Liver (tissue), 9 donors: ENCODE results near the gene CACNA1D. TPM values are rescaled to one million over a fixed set of nuclear protein-coding genes. Genes with fewer than 3 reads are reported as not detected.

Experiments
- DNase-seq: peaks from one replicate; pipeline ENCODE4 v3.0.0-alpha.2; 2017; ENCODE audit warnings: low spot score
- H3K27ac ChIP-seq, 2 donors: one replicate each; pipeline ENCODE4 v1.7.0; 2013; ENCODE audit warnings: inconsistent platforms in 2 of 2, low read length in 2 of 2, control low read depth in 1 of 2, low read depth in 1 of 2, mild to moderate bottlenecking in 1 of 2
- H3K27me3 ChIP-seq, 4 donors: one replicate each; pipeline versions ENCODE4 v1.6.1 to v1.7.0; 2013; ENCODE audit warnings: low read length in 3 of 4, inconsistent platforms in 1 of 4, mild to moderate bottlenecking in 1 of 4, moderate library complexity in 1 of 4; ENCODE audit not compliant: control insufficient read depth in 4 of 4, insufficient read depth in 4 of 4
- H3K36me3 ChIP-seq, 4 donors: one replicate each; pipeline versions ENCODE4 v1.6.1 to v1.7.0; 2013; ENCODE audit warnings: low read length in 3 of 4, mild to moderate bottlenecking in 3 of 4, low read depth in 1 of 4, moderate library complexity in 1 of 4; ENCODE audit not compliant: control insufficient read depth in 4 of 4, insufficient read depth in 3 of 4
- H3K4me1 ChIP-seq, 4 donors: one replicate each; pipeline versions ENCODE4 v1.6.1 to v1.7.0; 2013; ENCODE audit warnings: low read length in 3 of 4, mild to moderate bottlenecking in 3 of 4, moderate library complexity in 1 of 4; ENCODE audit not compliant: control insufficient read depth in 4 of 4, insufficient read depth in 4 of 4
- H3K4me3 ChIP-seq, 3 donors: one replicate each; pipeline versions ENCODE4 v1.6.1 to v1.7.0; 2013; ENCODE audit warnings: low read length in 3 of 3, control low read depth in 1 of 3, low read depth in 1 of 3, mild to moderate bottlenecking in 1 of 3
- H3K9ac ChIP-seq, 2 donors: one replicate each; pipeline ENCODE4 v1.7.0; 2013; ENCODE audit warnings: low read length in 2 of 2, mild to moderate bottlenecking in 2 of 2, moderate library complexity in 2 of 2, control low read depth in 1 of 2, low read depth in 1 of 2
- H3K9me3 ChIP-seq, 4 donors: one replicate each; pipeline versions ENCODE4 v1.6.1 to v1.7.0; 2013; ENCODE audit warnings: low read length in 3 of 4; ENCODE audit not compliant: control insufficient read depth in 4 of 4
- CTCF ChIP-seq: fragments of 150-350 bp; IDR thresholded peaks from 2 replicates; pipeline ENCODE4 v1.5.1; 2017; ENCODE audit warnings: improper control_type of control experiment, low read depth, low read length; ENCODE audit not compliant: missing input control
- EGR1 ChIP-seq, 2 donors: IDR thresholded peaks; 2 replicates each; pipeline ENCODE4 v1.6.1; 2016 to 2018; ENCODE audit warnings: antibody characterized with exemption in 2 of 2, low read depth in 2 of 2
- FOXA1 ChIP-seq: IDR thresholded peaks from 2 replicates; pipeline ENCODE4 v1.6.1; 2016; ENCODE audit warnings: antibody characterized with exemption
- FOXA2 ChIP-seq: IDR thresholded peaks from 2 replicates; pipeline ENCODE4 v1.6.1; 2016; ENCODE audit warnings: antibody characterized with exemption
- GABPA ChIP-seq, 2 donors: IDR thresholded peaks in 1 of 2; conservative IDR thresholded peaks in 1 of 2; 2 replicates each; pipeline ENCODE4 v1.6.1; 2016; ENCODE audit warnings: antibody characterized with exemption in 2 of 2, mild to moderate bottlenecking in 1 of 2, moderate library complexity in 1 of 2
- HNF4A ChIP-seq, 2 donors: conservative IDR thresholded peaks; 2 replicates each; pipeline ENCODE4 v1.6.1; 2016; ENCODE audit warnings: antibody characterized with exemption in 2 of 2, mild to moderate bottlenecking in 2 of 2
- HNF4G ChIP-seq: IDR thresholded peaks from 2 replicates; pipeline ENCODE4 v1.6.1; 2016; ENCODE audit warnings: antibody characterized with exemption
- JUND ChIP-seq, 2 donors: IDR thresholded peaks; 2 replicates each; pipeline ENCODE4 v1.6.1; 2016; ENCODE audit warnings: antibody characterized with exemption in 2 of 2
- NR2F2 ChIP-seq: IDR thresholded peaks from 2 replicates; pipeline ENCODE4 v1.6.1; 2016; ENCODE audit warnings: antibody characterized with exemption
- RAD21 ChIP-seq, 2 donors: IDR thresholded peaks; 2 replicates each; pipeline ENCODE4 v1.6.1; 2016; ENCODE audit warnings: antibody characterized with exemption in 2 of 2, mild to moderate bottlenecking in 2 of 2
- REST ChIP-seq: IDR thresholded peaks from 2 replicates; pipeline ENCODE4 v1.6.1; 2016; ENCODE audit warnings: antibody characterized with exemption, mild to moderate bottlenecking
- SP1 ChIP-seq: IDR thresholded peaks from 2 replicates; pipeline ENCODE4 v1.6.1; 2018; ENCODE audit warnings: antibody characterized with exemption, mild to moderate bottlenecking
- TAF1 ChIP-seq: conservative IDR thresholded peaks from 2 replicates; pipeline ENCODE4 v1.6.1; 2016; ENCODE audit warnings: antibody characterized with exemption, mild to moderate bottlenecking
- YY1 ChIP-seq: IDR thresholded peaks from 2 replicates; pipeline ENCODE4 v1.6.1; 2016; ENCODE audit warnings: antibody characterized with exemption, mild to moderate bottlenecking
- ZBTB33 ChIP-seq: IDR thresholded peaks from 2 replicates; pipeline ENCODE4 v1.6.1; 2016; ENCODE audit warnings: antibody characterized with exemption
- WGBS: extraction: QIAGEN DNeasy Blood & Tissue Kit; methylation state at CpG from one replicate; pipeline ENCODE4 v1.1.7; 2013; 5-methylcytosine and 5-hydroxymethylcytosine counted together
- polyA plus RNA-seq, 2 donors: library from polyadenylated mRNA; stranded (reverse) in 1 of 2; unstranded in 1 of 2; fragments of 200-250 nt in 1 of 2; fragments of >200 nt in 1 of 2; fragmentation: Nextera tagmentation in 1 of 2; extraction: Ambion mirVana in 1 of 2; gene quantifications; one replicate each; pipeline versions ENCODE4 v1.2.1 to v1.2.3, GENCODE V29; 2013 to 2015
- total RNA-seq, 2 donors: library from RNA; depleted of rRNA; stranded (reverse); fragments of >200 nt; gene quantifications; one replicate each; pipeline ENCODE4 v1.2.3, GENCODE V29; 2014
- TF ChIP-seq, protein P1 (sequence below): IDR thresholded peaks from 2 replicates; pipeline ENCODE4 v1.6.1; 2016; ENCODE audit warnings: antibody characterized with exemption
- TF ChIP-seq, protein P2 (sequence below): IDR thresholded peaks from 2 replicates; pipeline ENCODE4 v1.6.1; 2016; ENCODE audit warnings: antibody characterized with exemption
- donor health status: healthy.
- donor health status: healthy.
- donor health status: healthy.
- donor health status: healthy.
- donor health status: healthy.

The CACNA1D gene
- total and polyA plus RNA-seq, 4 donors = 1.8 to 18.9 (median 3.4) TPM

DNA sequence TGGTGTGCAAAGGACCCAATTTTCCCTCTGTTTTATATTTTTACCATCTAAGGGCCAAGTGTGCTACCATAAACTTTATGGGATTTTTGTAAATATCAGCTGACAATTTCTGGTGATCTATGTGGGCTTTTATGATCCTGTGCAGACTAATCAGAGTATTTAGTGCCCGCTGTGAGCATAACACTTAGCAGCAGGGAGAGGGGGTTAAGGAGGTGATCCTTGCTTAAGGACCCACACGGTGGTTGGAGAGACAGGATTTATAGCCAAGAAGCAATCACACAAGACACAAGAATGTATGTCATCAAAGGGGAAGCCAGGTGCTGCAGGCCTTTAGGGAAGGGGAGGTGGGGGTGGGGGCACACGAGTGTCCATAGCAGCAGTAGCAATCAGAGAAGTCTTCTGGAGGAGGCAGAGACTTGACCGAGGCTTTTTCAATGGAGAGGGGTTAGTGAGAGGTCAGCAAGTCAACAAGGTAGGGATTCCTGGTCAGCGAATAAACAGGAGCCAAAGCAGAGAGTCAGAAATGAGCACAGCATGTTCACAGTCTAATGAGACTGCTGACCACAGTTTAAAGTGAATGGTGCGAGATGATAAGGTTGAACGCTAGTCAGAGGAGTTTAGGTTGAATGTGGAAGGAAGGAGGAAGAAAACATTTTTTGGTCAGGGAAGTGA, 4.5 kb upstream of the CACNA1D start:
- H3K4me1 ChIP-seq = peaks cover 0 to 7% (median 4%) of the 10 kb centered on the region in 4 donors
- TF ChIP-seq HNF4G (no peak), NR2F2 (no peak), YY1 (no peak), TAF1 (no peak), REST (no peak), ZBTB33 (no peak), JUND (IDR thresholded peaks at IDR 0.05) (no peak), FOXA2 (no peak)
- TF ChIP-seq, protein P1, sequence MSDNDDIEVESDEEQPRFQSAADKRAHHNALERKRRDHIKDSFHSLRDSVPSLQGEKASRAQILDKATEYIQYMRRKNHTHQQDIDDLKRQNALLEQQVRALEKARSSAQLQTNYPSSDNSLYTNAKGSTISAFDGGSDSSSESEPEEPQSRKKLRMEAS = no peak
- no peaks in the 10 kb centered on the region for H3K36me3 ChIP-seq
- no peaks in the 10 kb centered on the region for H3K9me3 ChIP-seq
- no peak overlapping the region for H3K4me3 ChIP-seq
- H3K27ac ChIP-seq = no peak overlapping the region
- no peak overlapping the region for H3K9ac ChIP-seq
- WGBS = 70% methylated on average over 7 of the region's 7 CpGs
- no peak for DNase-seq
- H3K27me3 ChIP-seq = no peaks in the 10 kb centered on the region

DNA sequence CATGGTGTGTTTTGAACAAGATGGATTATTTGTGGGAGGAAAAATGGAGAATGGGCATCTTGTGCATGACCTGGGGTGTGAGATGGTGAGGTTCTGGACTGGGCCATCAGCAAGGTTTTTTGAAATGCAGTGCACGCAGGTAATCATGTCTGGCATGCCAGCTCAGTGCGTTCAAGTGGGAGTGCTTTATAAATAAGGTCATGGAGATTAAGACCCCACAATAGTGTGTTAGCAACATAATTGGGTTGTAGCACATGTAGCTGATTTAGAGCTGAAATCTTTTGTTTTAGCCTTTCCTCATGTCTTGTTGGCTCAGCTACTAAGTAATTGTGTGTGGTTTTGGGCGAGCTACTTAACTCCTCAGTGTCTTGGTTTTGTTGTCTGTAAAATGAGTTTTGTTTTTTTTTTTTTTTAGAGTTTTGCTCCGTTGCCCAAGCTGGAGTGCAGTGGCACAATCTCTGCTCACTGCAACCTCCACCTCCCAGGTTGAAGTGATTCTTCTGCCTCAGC, 3.9 kb upstream of the CACNA1D start:
- Histone ChIP-seq H3K9ac (no peak overlapping the region), H3K4me3 (no peak overlapping the region), H3K4me1 (peaks cover 0 to 13% (median 9%) of the 10 kb centered on the region in 4 donors), H3K36me3 (no peaks in the 10 kb centered on the region), H3K9me3 (no peaks in the 10 kb centered on the region), H3K27me3 (no peaks in the 10 kb centered on the region), H3K27ac (no peak overlapping the region)
- no peak for TF ChIP-seq GABPA (IDR thresholded peaks at IDR 0.05 in 1 of 2, conservative IDR thresholded peaks at IDR 0.05 in 1 of 2)
- no peak for TF ChIP-seq HNF4A (conservative IDR thresholded peaks at IDR 0.05)
- TF ChIP-seq, protein P2, sequence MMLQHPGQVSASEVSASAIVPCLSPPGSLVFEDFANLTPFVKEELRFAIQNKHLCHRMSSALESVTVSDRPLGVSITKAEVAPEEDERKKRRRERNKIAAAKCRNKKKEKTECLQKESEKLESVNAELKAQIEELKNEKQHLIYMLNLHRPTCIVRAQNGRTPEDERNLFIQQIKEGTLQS = no peak
- TF ChIP-seq EGR1 (IDR thresholded peaks at IDR 0.05; ENCODE audit: low read depth in 2 of 2) = no peak
- TF ChIP-seq JUND (IDR thresholded peaks at IDR 0.05) = no peak
- TF ChIP-seq RAD21 (IDR thresholded peaks at IDR 0.05) = no peak
- TF ChIP-seq FOXA1 = no peak
- TF ChIP-seq, protein P1 = no peak
- TF ChIP-seq REST = no peak
- TF ChIP-seq SP1 = no peak
- no peak for TF ChIP-seq FOXA2
- no peak for TF ChIP-seq CTCF
- TF ChIP-seq TAF1 = no peak
- WGBS = 91% methylated on average over 4 of the region's 4 CpGs
- DNase-seq = no peak
